HuH-7 (cell line): ENCODE measurements around the gene TACO1.

Experiments used
- DNase-seq: peaks from one replicate; pipeline ENCODE4 v3.0.0; 2011; ENCODE audit warnings: low spot score

TACO1 gene

DNA sequence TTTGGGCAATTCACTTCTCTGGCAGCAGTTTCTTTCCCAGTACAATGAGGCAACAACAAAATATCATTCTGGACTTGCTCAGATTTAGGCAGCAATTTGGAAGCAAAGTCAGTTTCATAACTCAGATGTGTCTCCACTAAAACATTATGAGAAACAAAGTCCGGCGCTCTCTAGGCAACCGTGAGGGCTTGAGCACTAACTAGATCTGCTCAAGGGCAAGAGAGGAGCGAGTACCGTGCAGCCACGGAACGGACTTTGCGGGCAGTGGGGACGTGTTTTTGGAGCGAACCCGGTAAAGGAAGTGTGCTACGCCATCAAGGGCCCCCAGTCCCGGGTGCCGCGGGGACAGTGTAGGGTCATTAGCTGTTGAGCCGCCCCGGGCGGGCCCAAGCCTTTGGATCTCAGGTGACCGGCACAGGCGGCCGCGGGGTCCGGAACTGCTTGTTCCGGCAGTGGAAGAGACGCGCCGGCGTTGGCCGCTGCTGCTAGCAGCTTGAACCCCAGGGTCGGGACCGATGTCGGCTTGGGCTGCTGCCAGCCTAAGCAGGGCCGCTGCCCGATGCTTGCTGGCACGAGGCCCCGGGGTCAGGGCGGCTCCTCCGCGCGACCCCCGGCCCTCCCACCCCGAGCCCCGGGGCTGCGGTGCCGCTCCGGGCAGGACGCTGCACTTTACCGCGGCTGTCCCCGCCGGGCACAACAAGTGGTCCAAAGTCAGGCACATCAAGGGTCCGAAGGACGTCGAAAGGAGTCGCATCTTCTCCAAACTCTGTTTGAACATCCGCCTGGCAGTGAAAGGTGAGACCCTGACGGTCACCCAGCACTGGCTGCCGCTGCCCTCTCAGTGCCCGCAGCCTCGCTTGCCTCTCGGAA lies at the start of gene TACO1:
TSS of gene TACO1 (plus strand) at position 327 of the 870 bp plus-strand sequence. CDS start at position 516, 189 bp downstream.
- DNase-seq, result peak; percentile 77

DNA sequence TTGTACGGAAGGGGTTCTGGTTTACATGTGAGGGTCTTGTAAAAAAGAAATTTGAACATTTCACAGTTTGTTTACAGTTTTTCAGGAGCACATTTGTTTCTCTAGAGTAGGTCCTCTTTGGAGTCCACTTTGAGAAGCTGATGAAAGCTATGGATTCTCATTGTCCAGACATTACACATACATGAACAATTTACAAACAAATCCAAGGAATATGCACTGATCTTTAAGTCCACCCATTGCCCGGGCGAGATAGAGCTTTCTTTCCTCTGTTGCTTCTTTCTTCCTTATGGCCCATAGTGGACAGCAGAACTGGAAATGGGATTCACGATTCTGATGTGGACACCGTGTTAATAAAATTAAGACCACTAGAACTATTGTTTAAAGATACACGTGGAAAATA lies 48.5 kb upstream of the TACO1 start:
- DNase-seq, result no peak

DNA sequence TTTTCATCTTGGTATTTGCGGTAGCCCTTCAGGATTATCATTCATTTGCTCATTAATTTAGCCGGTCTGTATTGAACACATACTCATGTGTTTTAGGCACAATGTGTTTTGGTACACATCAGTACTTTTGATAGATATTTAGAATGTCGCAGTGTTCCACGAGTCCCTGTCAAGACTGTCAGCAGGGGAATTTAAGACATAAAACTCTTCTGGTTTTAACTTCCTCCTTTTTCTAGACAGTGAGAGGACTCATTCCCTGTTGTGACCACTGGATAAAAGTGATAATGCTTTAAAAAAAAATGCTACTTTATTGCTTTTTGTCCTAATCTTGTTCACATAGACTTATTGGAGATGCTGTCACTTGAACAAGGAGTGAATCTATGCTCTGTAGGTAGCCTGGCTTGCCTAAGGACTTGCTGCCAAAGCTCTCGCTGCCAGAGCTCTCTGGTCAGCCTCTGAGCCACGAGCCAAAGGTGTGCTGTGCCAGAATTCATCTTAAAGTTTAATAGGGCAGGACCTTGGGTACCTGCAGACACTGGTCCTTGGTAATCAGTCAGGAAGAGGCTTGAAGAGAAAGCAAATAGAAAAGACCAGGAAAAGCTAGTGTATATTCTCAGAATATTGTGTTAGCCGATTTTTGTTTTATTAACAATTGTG lies 45.1 kb upstream of the TACO1 start:
- DNase-seq, result no peak

DNA sequence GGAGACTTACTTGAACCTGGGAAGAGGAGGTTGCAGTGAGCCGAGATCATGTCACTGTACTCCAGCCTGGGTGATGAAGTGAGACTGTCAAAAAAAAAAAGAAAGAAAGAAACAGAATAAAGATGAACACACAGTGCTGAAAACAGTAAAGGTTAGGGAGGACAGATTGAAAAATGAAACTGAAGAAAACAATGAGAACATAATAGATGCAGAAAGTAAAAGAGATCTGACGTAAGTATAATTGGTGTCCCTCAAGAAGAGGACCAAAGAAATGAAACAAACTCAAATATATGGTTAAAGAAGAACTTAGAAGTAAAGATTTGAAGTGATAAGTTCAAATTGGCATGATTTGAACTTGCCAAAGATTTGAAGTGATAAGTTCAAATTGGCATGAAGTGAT lies 43.3 kb upstream of the TACO1 start:
- DNase-seq, result no peak

DNA sequence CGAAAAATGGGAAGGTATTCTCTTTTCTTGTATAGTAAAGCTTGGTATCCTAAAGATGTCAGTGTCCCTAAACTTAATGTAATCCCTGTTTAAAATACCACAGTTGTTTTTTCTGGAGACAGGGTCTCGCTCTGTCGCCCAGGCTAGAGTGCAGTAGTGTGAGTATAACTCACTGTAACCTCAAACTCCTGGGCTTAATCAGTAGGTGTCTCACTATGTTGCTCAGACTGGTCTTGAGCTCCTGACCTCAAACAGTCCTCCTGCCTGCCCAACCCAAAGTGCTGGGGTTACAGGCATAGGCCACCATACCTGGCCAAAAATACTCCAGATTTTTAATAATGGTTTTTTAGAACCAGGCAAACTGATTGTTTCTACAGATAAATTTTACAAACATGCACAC lies 42.3 kb upstream of the TACO1 start:
- no peak for DNase-seq

DNA sequence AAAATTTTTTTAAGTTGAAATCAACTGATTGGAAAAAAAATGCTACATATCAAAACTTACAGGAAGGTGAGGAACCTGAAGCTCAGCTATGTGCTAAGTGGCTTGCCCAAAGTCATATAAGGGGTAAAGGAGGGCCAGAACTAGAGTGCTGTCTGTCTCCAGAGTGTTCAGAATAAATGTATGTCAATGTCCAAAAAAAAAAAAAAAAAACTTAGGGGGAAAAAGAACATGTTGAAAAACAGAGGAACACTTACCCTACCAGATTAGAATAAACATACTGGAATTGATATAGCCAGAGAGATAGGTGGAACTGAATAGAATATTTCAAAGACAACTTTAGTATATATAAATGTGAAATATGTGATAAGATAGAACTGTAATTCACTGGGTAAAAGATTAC lies 38.9 kb upstream of the TACO1 start:
- no peak for DNase-seq

DNA sequence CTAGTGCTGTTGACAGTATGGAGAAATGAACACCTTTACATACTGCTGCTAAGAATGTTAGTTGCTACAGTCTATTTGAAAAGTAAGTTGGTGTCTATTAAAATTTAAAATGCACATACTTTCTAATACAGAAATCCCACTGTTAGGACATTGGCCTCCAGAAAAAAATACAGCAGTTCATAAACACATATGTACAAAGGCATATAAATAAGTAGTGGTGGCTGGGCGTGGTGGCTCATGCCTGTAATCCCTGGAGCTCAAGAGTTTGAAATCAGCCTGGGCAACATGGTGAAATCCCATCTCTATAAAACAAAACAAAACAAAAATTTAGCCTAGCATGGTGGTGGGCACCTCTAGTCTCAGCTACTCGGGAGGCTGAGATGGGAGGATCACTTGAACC lies 37.4 kb upstream of the TACO1 start:
- DNase-seq, result no peak

DNA sequence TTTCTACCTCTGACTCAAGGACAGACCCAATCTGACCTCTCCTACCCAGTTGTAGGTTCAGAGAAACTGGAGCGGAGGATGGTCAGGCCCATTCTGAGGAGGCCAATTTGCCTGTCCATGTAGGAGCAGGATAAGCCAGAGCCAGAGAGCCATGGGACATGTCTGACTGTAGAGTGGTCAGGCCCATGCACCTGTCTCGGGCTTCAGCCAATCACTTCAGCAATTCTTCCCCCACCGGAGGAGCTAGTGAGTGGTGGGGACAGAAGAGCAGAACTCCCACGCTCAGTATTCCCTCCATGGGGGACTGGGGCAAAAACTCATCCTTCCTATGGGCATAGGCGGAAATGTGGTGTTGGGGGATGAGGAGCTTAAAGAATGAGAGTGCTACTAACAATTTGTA lies 36.1 kb upstream of the TACO1 start:
- no peak for DNase-seq

DNA sequence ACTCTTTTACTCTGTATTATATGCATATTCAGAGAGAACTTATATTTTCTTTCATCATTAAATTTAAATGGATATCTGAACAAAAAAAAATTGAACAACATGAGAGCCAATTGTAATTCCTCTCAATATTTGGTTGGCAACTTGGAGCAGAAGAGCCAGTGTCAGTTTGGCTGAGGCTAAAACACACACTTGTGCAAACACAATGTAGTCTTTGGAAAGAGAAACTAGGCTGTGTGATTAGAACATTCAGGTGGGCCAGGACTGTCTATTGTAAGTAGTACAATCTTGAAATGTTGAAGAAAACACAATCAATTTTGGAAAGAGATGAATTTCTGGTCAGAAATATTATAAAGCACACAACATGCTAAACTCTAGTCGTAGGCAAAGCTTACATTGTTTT lies 33.5 kb upstream of the TACO1 start:
- DNase-seq, result no peak

DNA sequence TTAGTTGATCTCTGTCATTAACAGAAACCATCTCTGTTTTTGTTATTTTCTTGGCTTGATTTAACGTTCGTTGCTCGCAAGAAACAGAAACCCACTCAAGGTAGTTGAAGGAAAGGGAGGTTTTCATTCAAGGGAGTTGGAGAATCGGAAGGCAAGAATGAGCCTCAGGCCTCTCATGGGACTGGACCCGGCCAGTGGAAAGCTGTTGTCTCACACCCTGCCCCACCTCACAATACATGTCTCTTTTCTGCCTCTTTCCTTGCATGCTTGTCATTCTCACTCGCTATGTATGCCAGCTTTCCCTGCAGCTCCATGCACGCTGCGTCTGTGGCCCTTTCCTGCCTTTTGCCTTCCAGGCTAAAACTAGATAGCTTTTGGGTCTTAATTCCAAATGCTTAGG lies 32.1 kb upstream of the TACO1 start:
- no peak for DNase-seq

DNA sequence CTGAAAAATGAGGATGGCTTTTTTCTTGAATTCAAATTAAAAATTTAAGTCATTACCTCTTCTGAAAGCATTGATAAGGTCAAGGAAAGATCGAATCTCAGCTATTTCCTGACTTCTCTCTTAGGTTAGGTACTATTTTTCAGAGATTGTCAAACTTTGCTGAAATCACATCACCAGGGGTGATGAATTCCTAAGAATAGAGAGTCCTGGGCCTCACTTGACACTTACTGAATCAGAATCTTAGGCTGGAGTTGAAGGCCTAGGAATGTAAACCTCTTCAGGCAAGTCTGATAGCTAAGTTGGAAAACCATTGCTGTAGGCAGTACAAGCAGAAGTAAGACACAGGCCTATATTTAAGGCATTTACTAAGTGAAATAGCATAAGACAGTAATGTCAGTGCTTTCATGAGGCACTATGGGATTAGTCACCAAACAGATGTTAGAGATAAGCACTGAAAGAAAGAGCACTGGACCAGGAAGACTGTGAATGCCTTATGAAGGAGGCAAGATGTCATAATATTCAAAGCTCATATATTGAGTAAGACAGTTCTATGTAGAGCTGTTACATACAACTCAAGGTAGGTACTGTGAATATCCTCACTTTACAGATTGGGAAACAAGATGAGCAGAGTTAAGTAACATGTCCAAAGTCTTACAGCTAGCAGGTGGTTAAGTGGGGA lies 28.9 kb upstream of the TACO1 start:
- no peak for DNase-seq

DNA sequence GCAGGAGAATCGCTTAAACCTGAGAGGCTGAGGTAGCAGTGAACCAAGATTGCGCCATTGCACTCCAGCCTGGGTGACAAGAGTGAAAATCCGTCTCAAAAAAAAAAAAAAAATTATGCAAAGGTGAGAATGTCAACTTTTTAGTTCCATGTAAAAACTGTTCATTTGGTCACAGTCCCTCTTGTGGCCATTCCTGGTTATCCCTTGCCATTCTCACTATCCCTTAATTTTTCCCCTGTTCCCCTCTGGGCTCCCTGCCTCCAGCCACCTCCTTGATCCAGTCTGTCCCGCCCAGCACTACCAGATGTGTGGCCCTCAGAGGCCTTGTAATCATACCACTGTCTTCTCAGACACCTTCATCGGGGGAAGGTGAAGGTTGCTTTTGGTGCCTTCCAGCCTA lies 27.1 kb upstream of the TACO1 start:
- DNase-seq, result peak; percentile 22

DNA sequence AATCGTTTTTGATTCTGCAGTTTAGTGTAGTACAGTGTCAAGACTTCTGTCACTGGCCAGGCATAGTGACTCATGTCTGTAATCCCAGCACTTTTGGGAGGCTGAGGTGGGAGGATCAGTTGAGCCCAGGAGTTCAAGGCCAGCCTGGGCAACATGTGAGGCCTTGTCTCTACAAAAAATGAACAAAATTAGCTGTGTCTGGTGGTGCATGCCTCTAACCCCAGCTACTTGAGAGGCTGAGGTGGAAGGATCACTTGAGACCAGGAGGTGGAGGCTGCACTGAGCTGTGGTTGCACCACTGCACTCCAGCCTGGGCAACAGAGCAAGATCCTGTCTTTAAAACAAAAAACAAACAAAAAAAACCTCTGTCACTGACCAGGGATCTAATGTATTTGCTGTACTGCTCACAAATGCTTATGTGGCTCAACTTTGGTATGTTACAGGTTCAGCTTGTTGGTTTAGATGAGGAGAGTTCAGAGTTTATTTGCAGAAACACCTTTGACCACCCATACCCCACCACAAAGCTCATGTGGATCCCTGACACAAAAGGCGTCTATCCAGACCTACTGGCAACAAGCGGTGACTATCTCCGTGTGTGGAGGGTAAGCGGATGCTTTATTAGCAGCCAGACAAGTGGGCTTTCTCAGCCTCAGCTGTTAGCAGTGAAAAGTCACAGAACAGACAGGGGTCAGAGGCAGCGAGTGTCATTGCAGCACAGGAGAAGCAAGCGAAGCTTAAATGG lies 22.5 kb upstream of the TACO1 start:
- DNase-seq, result no peak

DNA sequence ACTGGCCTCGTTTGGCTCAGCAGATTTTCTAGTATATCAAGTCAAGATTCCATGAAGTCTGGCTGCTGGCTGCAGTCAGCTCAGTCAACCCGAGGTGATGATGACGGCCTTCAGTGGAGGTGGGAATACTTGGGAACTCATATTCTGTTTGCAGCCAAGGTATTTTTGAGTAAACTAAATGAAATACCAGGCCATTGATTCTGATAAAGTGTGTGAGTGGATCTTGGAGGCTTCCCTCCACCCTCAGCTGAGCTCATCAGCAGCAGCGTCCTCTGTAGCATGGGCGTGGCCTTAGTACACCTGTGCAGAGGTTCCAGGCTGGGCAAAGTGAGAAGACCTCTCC lies 22.0 kb upstream of the TACO1 start:
- no peak for DNase-seq

DNA sequence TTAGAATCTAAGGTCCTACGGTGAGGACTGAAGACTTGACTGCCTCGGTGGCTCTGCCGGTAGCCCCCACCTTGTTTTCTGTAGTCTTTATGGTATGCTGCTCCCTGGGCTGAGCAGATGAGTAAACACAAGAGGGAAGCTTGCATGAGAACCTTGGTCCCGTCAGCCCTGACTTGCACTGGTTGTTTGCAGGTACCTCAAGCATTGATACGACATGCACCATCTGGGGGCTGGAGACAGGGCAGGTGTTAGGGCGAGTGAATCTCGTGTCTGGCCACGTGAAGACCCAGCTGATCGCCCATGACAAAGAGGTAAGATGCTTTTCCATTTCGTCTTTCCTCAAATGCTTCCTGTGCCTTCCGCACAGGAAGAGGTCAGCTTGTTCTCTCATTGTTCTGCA lies 21.1 kb upstream of the TACO1 start:
- no peak for DNase-seq

DNA sequence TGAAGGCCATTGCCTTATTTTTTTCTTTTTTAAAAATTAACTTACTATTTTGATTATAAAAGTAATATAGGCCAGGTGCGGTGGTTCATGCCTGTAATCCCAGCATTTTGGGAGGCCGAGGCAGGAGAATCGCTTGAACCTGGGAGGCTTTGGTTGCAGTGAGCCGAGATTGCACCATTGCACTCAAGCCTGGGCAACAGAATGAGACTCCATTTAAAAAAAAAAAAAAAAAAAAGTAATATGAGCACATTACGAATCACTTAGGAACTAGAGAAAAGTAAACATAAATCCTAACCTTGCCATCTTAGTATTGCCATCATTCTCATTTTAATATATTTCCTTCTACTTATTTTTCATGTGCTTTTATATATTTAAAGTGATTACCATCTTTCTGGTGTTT lies 12.9 kb upstream of the TACO1 start:
- no peak for DNase-seq

DNA sequence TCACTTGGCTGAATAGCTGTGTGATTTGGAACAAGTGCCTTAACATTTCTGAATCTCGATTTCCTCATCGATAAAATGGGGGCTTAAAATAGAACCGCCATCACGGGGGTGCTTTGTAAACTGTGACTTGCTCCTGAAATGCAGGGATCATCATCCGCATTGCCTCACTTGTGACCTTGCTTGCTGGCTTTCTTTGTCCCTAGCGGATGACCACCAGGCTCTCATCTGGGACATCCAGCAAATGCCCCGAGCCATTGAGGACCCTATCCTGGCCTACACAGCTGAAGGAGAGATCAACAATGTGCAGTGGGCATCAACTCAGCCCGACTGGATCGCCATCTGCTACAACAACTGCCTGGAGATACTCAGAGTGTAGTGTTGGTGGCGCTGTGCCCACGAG lies 11.9 kb upstream of the TACO1 start:
- DNase-seq, result no peak

DNA sequence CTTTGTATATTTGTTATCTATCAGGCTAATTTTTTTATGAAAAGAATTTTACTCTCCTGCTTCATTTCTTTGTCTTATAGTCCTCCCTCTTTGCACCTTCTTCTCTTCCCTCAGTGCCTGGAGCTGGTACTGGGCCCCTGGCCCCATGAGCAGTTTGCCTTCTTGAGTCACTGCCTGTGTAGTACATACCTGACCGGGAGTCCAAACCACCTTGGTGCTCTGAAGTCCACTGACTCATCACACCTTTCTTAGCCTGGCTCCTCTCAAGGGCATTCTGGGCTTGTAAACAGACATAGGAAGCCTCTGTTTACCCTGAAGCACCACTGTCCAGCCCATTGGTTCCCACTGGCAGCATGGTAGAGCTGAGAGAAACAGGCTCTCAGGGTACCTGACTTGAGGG lies 11.0 kb upstream of the TACO1 start:
- no peak for DNase-seq

DNA sequence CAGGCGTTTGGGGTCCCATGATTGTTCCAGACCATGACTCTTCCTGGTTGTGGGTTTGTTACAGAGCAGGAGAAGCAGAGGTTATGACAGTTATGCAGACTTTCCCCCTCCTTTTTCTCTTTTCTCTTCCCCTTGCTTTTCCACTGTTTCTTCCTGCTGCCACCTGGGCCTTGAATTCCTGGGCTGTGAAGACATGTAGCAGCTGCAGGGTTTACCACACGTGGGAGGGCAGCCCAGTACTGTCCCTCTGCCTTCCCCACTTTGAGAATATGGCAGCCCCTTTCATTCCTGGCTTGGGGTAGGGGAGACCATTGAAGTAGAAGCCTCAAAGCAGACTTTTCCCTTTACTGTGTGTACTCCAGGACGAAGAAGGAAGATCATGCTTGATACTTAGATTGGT lies 7.9 kb upstream of the TACO1 start:
- no peak for DNase-seq

DNA sequence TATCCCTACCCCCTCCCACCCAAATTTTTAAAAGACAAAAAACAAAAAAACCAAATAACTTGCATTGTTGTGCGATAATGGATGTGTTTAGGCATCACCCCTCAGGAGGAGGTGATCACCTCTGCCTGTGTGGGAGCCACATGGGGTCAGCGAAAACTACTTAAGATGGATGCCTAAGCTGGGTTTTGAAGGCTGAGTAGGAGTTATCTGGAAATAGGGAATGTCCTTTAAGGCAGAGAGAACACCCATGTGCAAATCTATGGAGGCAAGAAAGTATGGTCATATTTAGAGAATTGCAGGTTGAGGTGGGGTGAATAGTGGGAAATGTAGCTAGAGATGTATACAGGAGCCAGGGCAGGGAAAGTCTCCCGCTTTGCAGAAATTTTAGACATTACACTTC lies 5.6 kb upstream of the TACO1 start:
- DNase-seq, result no peak

DNA sequence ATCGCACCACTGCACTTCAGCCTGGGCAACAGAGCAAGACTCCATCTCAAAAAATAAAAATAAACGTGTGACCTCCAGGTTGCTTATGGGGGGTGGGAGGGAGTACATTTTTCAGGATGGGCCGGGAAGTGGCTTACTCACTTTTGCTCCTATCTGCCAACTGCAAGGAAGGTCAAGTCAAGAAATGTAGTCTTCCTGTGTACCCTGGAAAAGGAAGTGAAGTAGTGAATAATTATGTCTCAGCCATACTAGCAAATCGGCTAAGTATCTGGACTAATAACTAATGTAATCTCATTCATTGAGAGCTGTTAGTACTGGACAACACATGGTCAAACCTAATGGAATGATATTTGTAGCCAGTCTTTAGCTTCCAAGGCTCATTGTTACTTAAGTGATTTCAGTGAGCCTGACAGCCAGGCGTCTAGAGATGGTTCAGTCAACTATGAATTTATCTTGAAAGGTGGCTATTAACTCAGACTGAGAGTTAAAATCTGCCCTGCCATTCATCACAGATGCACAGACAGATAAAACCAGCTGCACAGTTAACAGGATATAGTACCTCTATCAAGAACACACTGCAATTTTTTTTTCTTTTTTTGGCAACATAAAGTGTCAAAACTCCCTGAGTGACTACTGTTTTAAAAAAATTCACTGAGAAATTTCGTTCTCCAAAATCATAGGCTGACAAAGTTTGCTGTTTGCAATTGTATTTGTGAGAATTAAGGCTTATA lies 3.7 kb upstream of the TACO1 start:
- DNase-seq, result no peak

DNA sequence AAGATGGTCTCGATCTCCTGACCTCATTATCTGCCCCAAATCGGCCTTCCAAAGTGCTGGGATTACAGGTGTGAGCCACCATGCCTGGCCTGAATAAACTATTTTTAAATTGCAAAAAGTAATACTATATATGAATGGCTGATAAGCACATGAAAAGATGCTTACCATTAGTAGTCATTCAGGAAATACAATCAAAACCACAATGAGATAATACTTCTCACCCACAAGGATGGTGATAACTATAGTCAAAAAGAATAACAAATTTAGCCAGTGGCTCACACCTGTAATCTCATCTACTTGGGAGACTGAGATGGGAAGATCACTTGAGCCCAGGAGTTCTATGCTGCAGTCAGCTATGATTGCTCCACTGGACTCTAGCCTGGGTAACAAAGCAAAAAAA lies 2.4 kb upstream of the TACO1 start:
- no peak for DNase-seq
